HepG2 (cell line): ENCODE measurements around the gene ENO2. TPM values are rescaled to one million over a fixed set of nuclear protein-coding genes. Genes with fewer than 3 reads are reported as not detected.

Experiments
- CREB1 ChIP-seq, 2 experiments: fragments of 450-650 bp in 1 of 2; IDR thresholded peaks; 2 replicates each; pipeline ENCODE4 v1.6.1; 2016 to 2017; ENCODE audit warnings: control low read depth in 1 of 2, mild to moderate bottlenecking in 1 of 2, missing compliant biosample characterization in 1 of 2, missing genetic modification characterization in 1 of 2
- GPN1 ChIP-seq: sonication (generic); formaldehyde crosslinking; IDR thresholded peaks from 2 replicates; pipeline ENCODE4 v1.5.1; 2020; ENCODE audit warnings: missing genetic modification reagents, borderline replicate concordance
- HNF1A ChIP-seq, 2 experiments: sonication (generic) in 1 of 2; formaldehyde crosslinking in 1 of 2; IDR thresholded peaks; 2 replicates each; pipeline versions ENCODE4 v1.4.0 to v1.6.1; 2016 to 2020; ENCODE audit warnings: borderline replicate concordance in 1 of 2, low read depth in 1 of 2, mild to moderate bottlenecking in 1 of 2, missing genetic modification reagents in 1 of 2
- KDM6A ChIP-seq: IDR thresholded peaks from 2 replicates; pipeline ENCODE4 v1.6.1; 2016; ENCODE audit warnings: low read depth
- NFAT5 ChIP-seq: sonication (generic); formaldehyde crosslinking; IDR thresholded peaks from 2 replicates; pipeline ENCODE4 v1.4.0; 2020; ENCODE audit warnings: missing genetic modification reagents
- NR3C1 ChIP-seq: sonication (generic); formaldehyde crosslinking; IDR thresholded peaks from 2 replicates; pipeline ENCODE4 v1.4.0; 2020; ENCODE audit warnings: missing genetic modification reagents
- PLSCR1 ChIP-seq: sonication (generic); formaldehyde crosslinking; IDR thresholded peaks from 2 replicates; pipeline ENCODE4 v1.5.0; 2020; ENCODE audit warnings: missing genetic modification reagents, mild to moderate bottlenecking, borderline replicate concordance
- PRDM10 ChIP-seq: sonication (generic); formaldehyde crosslinking; IDR thresholded peaks from 2 replicates; pipeline ENCODE4 v1.4.0; 2020; ENCODE audit warnings: low read depth, missing genetic modification reagents
- SMARCC2 ChIP-seq: fragments of 450-650 bp; IDR thresholded peaks from 2 replicates; pipeline ENCODE4 v1.6.1; 2017; ENCODE audit warnings: antibody characterized with exemption, mild to moderate bottlenecking
- SSRP1 ChIP-seq: IDR thresholded peaks from 2 replicates; pipeline ENCODE4 v1.6.1; 2016; ENCODE audit warnings: control low read depth
- ZNF580 ChIP-seq: IDR thresholded peaks from 2 replicates; pipeline ENCODE4 v1.6.1; 2016; ENCODE audit warnings: low read depth, borderline replicate concordance
- polyA plus RNA-seq, 8 experiments: library from polyadenylated mRNA; depleted of rRNA in 3 of 8; stranded (reverse) in 7 of 8; unstranded in 1 of 8; fragments of >200 nt; fragmentation: Illumina TruSeq in 4 of 8; extraction: Trizol in 4 of 8; gene quantifications; 2 replicates each; pipeline versions ENCODE4 v1.2.1 to v1.2.3, GENCODE V29; 2011 to 2016; ENCODE audit warnings: low read depth in 4 of 8, missing spikeins in 1 of 8, mixed read lengths in 1 of 8; ENCODE audit not compliant: insufficient read depth in 1 of 8
- total RNA-seq, 5 experiments: library from RNA; depleted of rRNA; stranded (reverse); fragments of >200 nt; fragmentation: Illumina TruSeq; extraction: Trizol; gene quantifications; 2 replicates each; pipeline ENCODE4 v1.2.3, GENCODE V29; 2016; ENCODE audit warnings: low read depth in 1 of 5

The ENO2 gene
- total and polyA plus RNA-seq, 2 of the 13 experiments (the other 11 are each of a cell fraction or from before 2014, with no cell fraction given), result 19.3 to 136 TPM

- TF ChIP-seq PLSCR1 (CRISPR knock-in tag) (no peak), KDM6A (no peak; the same call in 1 of the 2 replicates), CREB1 (IDR thresholded peaks at IDR 0.05) (peak; percentile 16; the same call in 1 of the 2 replicates), CREB1 (CRISPR knock-in tag; IDR thresholded peaks at IDR 0.05) (peak; percentile 90), PRDM10 (CRISPR knock-in tag) (no peak), GPN1 (no peak), ZNF580 (CRISPR knock-in tag) (0 out of 2 replicates have a peak, but pooled peaks have one; percentile 45), NR3C1 (CRISPR knock-in tag) (no peak), SMARCC2 (no peak), SSRP1 (CRISPR knock-in tag) (no peak; the same call in 1 of the 2 replicates), HNF1A (IDR thresholded peaks at IDR 0.05; ENCODE audit: low read depth) (peak; percentile 65), HNF1A (CRISPR knock-in tag; IDR thresholded peaks at IDR 0.05; ENCODE audit: borderline replicate concordance) (peak; percentile 69; the same call in 1 of the 2 replicates), NFAT5 (no peak)
Measured at GRCh38 chr12:6943722-6944380, 29.5 kb downstream of the ENO2 start, which contains the start of the genes C12orf57 and RNU7-1 (continued).
